HG03342 (cell line): ENCODE results near the gene CDK5RAP2.
A peak's percentile ranks its signal among the peaks of the same experiment; 100 is the strongest.
"Not testable (repeated sequence)": the region's sequence is repeated elsewhere in the genome, so short reads cannot be mapped to it uniquely, and the experiment has no call there.

Experiments used
- ATAC-seq: cut with Tn5 transposase; IDR thresholded peaks from one replicate; pipeline ENCODE4 v1.9.1; 2021; ENCODE audit warnings: mild to moderate bottlenecking, moderate library complexity; ENCODE audit not compliant: unreplicated experiment

The CDK5RAP2 gene

GRCh38 chr9:120580051-120580896, at the start of gene CDK5RAP2:
Gene CDK5RAP2, minus strand, starts transcription at chr9:120580167. Its CDS starts 189 bp downstream, at chr9:120579978.
- ATAC-seq, result peak; percentile 87

- not testable (repeated sequence) for ATAC-seq
Measured at GRCh38 chr9:120628925-120629497, 49.0 kb upstream of the CDK5RAP2 start.

GRCh38 chr9:120628207-120628924, 48.4 kb upstream of the CDK5RAP2 start:
- no peak for ATAC-seq

GRCh38 chr9:120627073-120627472, 47.1 kb upstream of the CDK5RAP2 start:
- no peak for ATAC-seq

- ATAC-seq, result no peak
Measured at GRCh38 chr9:120626512-120626911, 46.5 kb upstream of the CDK5RAP2 start.

GRCh38 chr9:120625222-120625621, 45.3 kb upstream of the CDK5RAP2 start:
- ATAC-seq, result no peak

- ATAC-seq, result no peak
Measured at GRCh38 chr9:120622790-120623189, 42.8 kb upstream of the CDK5RAP2 start.

- no peak for ATAC-seq
Measured at GRCh38 chr9:120621941-120622340, 42.0 kb upstream of the CDK5RAP2 start.

GRCh38 chr9:120619751-120620655, 40.0 kb upstream of the CDK5RAP2 start:
- ATAC-seq, result no peak

GRCh38 chr9:120616966-120617935, 37.3 kb upstream of the CDK5RAP2 start:
- ATAC-seq, result no peak

GRCh38 chr9:120612218-120612617, 32.3 kb upstream of the CDK5RAP2 start:
- ATAC-seq, result no peak

GRCh38 chr9:120611690-120612068, 31.7 kb upstream of the CDK5RAP2 start:
- no peak for ATAC-seq

GRCh38 chr9:120610975-120611689, 31.2 kb upstream of the CDK5RAP2 start:
- ATAC-seq, result no peak

GRCh38 chr9:120609636-120610035, 29.7 kb upstream of the CDK5RAP2 start:
- ATAC-seq, result no peak

GRCh38 chr9:120608421-120608820, 28.5 kb upstream of the CDK5RAP2 start:
- ATAC-seq, result no peak

GRCh38 chr9:120603591-120603990, 23.6 kb upstream of the CDK5RAP2 start:
- no peak for ATAC-seq

- ATAC-seq, result no peak
Measured at GRCh38 chr9:120603010-120603409, 23.0 kb upstream of the CDK5RAP2 start.

GRCh38 chr9:120593955-120594277, 13.9 kb upstream of the CDK5RAP2 start:
- no peak for ATAC-seq
